Retina (tissue), 1 donor: ENCODE measurements around the gene RYR2.
"Not testable (repeated sequence)": the region's sequence is repeated elsewhere in the genome, so short reads cannot be mapped to it uniquely, and the experiment has no call there.

Experiments
- DNase-seq: peaks from one replicate; pipeline ENCODE4 v3.0.0-alpha.2; 2016

RYR2 gene

DNA sequence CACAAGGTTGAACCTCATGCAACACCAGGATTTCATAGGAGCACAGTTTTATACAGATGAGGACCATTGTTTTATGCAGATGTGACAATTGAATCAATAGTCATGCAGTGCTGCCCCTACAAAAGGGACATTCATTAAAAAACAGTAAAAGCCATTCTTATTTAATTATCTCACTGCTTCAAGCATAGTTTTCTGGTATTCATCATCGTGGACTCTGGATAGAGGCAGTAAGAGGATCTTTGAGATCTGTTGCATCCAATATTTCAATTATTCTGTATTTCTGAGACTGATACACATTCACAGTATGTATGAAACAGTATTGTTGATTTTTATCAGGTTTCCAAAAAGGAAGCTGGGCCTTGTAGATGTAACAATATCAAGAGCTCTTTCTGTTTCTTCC, 237.6 kb downstream of the RYR2 start:
- no peak for DNase-seq

- no peak for DNase-seq
Observed at GRCh38 chr1:237281481-237281880, 239.5 kb downstream of the RYR2 start.

GRCh38 chr1:237282208-237282783, 240.3 kb downstream of the RYR2 start:
- DNase-seq: no peak

GRCh38 chr1:237287876-237288521, 246.0 kb downstream of the RYR2 start:
- DNase-seq: no peak

- DNase-seq: no peak
Observed at GRCh38 chr1:237293804-237294203, 251.8 kb downstream of the RYR2 start.

GRCh38 chr1:237296861-237297260, 254.9 kb downstream of the RYR2 start:
- no peak for DNase-seq

DNA sequence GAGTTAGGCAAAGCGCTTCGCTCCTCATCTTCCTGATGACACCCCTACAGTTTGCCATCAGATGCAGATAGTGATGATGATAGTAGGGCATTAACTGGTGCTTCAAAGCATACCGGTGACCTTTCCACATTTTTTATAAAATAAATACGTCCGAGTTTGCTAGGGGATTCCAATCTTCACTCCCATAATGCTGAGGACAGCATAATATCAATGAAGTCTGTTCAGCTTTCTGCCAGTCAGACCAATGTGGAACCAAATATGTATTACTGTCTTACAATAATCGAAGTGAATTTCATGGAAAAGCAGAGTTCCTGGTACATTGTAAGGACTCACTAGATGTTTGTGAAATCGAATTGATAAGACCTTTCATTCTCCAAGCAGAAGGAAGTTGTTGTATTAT, 258.7 kb downstream of the RYR2 start:
- DNase-seq: no peak

GRCh38 chr1:237303929-237304328, 261.9 kb downstream of the RYR2 start:
- DNase-seq: no peak

GRCh38 chr1:237306726-237307125, 264.7 kb downstream of the RYR2 start:
- no peak for DNase-seq

DNA sequence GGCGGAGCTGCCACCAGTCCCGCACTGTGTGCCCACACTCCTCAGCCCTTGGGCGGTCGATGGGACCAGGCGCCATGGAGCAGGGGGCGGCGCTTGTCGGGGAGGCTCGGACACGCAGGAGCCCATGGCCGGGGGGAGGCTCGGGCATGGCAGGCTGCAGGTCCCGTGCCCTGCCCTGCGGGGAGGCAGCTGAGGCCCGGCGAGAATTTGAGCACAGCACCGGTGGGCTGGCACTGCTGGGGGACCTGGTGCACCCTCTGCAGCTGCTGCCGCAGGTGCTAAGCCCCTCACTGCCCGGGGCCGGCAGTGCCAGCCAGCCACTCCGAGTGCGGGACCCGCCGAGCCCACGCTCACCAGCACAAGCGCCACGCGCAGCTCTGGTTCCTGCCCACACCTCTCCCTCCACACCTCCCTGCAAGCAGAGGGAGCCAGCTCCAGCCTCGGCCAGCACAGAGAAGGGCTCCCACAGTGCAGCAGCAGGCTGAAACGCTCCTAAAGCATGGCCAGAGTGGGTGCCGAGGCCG, 267.7 kb downstream of the RYR2 start:
- no peak for DNase-seq

GRCh38 chr1:237316352-237316751, 274.4 kb downstream of the RYR2 start:
- DNase-seq: no peak

DNA sequence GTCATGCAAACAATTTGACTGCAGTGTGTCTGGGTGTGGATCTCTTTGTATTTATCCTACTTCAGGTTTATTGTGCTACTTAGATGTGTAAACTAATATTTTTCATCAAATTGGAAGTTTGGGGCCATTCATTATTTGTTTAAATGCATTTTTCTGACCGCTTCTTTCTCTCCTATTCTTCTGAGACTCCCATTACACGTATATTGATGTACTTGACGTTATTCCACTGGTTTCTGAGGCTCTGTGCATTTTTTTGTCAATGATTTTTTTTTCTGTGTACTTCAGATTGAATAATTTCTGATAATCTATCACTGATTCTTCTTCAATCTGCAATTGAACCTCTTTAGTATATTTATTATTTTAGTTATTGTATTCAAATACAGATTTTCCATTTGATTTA, 276.8 kb downstream of the RYR2 start:
- DNase-seq: no peak

GRCh38 chr1:237320890-237321289, 278.9 kb downstream of the RYR2 start:
- peak; percentile 3 for DNase-seq

- DNase-seq: no peak
Observed at GRCh38 chr1:237324226-237324625, 282.2 kb downstream of the RYR2 start.

GRCh38 chr1:237327061-237327460, 285.1 kb downstream of the RYR2 start:
- no peak for DNase-seq

DNA sequence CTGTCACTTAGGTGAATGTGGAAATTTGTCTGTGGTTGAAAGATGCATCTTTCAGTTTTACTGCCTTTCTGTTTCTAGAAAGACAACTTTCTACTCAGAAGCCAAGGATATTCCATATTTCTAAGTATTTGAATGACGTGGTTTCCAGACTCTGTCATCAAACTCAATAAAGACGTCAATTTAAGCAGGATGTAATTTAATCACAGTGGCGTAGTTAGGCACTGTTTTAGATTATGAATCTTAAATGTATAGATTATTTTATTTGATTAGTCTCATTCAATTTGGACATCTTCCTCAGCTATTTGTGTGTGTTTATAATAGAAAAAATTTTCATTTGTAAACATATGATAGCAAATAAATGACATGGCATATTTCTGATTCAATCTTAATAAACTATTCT, 298.9 kb downstream of the RYR2 start:
- no peak for DNase-seq

- DNase-seq: no peak
Observed at GRCh38 chr1:237341391-237341790, 299.4 kb downstream of the RYR2 start.

GRCh38 chr1:237342730-237343129, 300.7 kb downstream of the RYR2 start:
- no peak for DNase-seq

- no peak for DNase-seq
Observed at GRCh38 chr1:237352747-237353146, 310.8 kb downstream of the RYR2 start.

- DNase-seq: no peak
Observed at GRCh38 chr1:237353918-237354317, 311.9 kb downstream of the RYR2 start.

DNA sequence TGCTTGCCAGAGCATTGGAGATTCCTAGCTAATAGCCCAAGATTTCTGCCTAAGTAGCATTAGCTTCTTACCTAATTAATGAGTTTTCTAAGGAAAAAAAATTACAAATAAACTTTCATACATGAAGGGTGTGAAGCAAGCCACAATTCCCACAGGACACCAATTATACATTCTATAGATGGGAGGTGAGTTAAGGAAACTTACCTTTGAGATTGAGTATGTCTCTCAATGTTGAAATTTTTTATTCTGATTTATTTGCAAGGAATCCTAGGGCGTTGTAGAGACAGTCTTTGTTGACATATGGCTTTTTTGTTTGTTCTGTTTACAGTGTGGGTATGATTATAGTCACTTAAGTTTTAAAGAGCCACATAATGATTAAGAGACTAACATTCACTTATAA, 313.0 kb downstream of the RYR2 start:
- DNase-seq: no peak

GRCh38 chr1:237358555-237358954, 316.6 kb downstream of the RYR2 start:
- no peak for DNase-seq

GRCh38 chr1:237367758-237368157, 325.8 kb downstream of the RYR2 start:
- no peak for DNase-seq

DNA sequence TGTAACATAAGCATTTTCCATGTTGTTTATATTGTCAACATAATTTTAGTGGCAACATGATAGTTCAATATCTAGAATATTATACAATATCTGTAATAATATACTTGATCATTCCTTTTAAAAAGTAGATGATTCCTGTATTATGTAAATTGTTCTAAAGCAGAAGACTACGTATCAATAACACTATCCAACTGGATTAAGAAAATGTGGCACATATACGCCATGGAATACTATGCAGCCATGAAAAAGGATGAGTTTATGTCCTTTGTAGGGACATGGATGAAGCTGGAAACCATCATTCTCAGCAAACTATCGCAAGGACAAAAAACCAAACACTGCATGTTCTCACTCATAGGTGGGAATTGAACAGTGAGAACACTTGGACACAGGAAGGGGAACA, 329.5 kb downstream of the RYR2 start:
- DNase-seq: not testable (repeated sequence)

- DNase-seq: no peak
Observed at GRCh38 chr1:237383791-237384190, 341.8 kb downstream of the RYR2 start.
